Ishikawa (cell line): Measurements from ENCODE around the gene LAMC1.

Experiments used
- CEBPB ChIP-seq: IDR thresholded peaks from 2 replicates; pipeline ENCODE4 v1.6.1; 2012
- CREB1 ChIP-seq: IDR thresholded peaks from 2 replicates; pipeline ENCODE4 v1.6.1; 2012; ENCODE audit warnings: low read depth
- EGR1 ChIP-seq: IDR thresholded peaks from 2 replicates; pipeline ENCODE4 v1.6.1; 2012
- EP300 ChIP-seq: IDR thresholded peaks from 2 replicates; pipeline ENCODE4 v1.6.1; 2012; ENCODE audit warnings: borderline replicate concordance
- FOXM1 ChIP-seq: IDR thresholded peaks from 2 replicates; pipeline ENCODE4 v1.6.1; 2012; ENCODE audit warnings: low read depth, borderline replicate concordance
- NFIC ChIP-seq: IDR thresholded peaks from 2 replicates; pipeline ENCODE4 v1.6.1; 2012
- RAD21 ChIP-seq: IDR thresholded peaks from 2 replicates; pipeline ENCODE4 v1.6.1; 2012; ENCODE audit warnings: low read depth
- TAF1 ChIP-seq: IDR thresholded peaks from 2 replicates; pipeline ENCODE4 v1.6.1; 2012; ENCODE audit warnings: low read depth, mild to moderate bottlenecking
- TCF12 ChIP-seq: IDR thresholded peaks from 2 replicates; pipeline ENCODE4 v1.6.1; 2012; ENCODE audit warnings: low read depth
- TEAD4 ChIP-seq: IDR thresholded peaks from 2 replicates; pipeline ENCODE4 v1.6.1; 2012
- YY1 ChIP-seq: IDR thresholded peaks from 2 replicates; pipeline ENCODE4 v1.6.1; 2012; ENCODE audit warnings: low read depth
- ZBTB7A ChIP-seq: IDR thresholded peaks from 2 replicates; pipeline ENCODE4 v1.6.1; 2012; ENCODE audit warnings: low read depth
- TF ChIP-seq, protein P1 (sequence below): IDR thresholded peaks from 2 replicates; pipeline ENCODE4 v1.6.1; 2012; ENCODE audit warnings: low read depth, mild to moderate bottlenecking
- TF ChIP-seq, protein P2 (sequence below): IDR thresholded peaks from 2 replicates; pipeline ENCODE4 v1.6.1; 2012
- TF ChIP-seq, protein P3 (sequence below): IDR thresholded peaks from 2 replicates; pipeline ENCODE4 v1.6.1; 2012

The LAMC1 gene

DNA sequence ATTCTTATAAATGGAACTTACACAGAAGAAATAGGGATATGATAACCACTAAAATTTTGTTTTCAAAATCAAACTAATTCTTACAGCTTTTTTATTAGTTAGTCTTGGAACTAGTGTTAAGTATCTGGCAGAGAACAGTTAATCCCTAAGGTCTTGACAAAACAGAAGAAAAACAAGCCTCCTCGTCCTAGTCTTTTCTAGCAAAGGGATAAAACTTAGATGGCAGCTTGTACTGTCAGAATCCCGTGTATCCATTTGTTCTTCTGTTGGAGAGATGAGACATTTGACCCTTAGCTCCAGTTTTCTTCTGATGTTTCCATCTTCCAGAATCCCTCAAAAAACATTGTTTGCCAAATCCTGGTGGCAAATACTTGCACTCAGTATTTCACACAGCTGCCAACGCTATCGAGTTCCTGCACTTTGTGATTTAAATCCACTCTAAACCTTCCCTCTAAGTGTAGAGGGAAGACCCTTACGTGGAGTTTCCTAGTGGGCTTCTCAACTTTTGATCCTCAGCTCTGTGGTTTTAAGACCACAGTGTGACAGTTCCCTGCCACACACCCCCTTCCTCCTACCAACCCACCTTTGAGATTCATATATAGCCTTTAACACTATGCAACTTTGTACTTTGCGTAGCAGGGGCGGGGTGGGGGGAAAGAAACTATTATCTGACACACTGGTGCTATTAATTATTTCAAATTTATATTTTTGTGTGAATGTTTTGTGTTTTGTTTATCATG is 120.5 kb downstream of the LAMC1 start:
- TF ChIP-seq, protein P1, sequence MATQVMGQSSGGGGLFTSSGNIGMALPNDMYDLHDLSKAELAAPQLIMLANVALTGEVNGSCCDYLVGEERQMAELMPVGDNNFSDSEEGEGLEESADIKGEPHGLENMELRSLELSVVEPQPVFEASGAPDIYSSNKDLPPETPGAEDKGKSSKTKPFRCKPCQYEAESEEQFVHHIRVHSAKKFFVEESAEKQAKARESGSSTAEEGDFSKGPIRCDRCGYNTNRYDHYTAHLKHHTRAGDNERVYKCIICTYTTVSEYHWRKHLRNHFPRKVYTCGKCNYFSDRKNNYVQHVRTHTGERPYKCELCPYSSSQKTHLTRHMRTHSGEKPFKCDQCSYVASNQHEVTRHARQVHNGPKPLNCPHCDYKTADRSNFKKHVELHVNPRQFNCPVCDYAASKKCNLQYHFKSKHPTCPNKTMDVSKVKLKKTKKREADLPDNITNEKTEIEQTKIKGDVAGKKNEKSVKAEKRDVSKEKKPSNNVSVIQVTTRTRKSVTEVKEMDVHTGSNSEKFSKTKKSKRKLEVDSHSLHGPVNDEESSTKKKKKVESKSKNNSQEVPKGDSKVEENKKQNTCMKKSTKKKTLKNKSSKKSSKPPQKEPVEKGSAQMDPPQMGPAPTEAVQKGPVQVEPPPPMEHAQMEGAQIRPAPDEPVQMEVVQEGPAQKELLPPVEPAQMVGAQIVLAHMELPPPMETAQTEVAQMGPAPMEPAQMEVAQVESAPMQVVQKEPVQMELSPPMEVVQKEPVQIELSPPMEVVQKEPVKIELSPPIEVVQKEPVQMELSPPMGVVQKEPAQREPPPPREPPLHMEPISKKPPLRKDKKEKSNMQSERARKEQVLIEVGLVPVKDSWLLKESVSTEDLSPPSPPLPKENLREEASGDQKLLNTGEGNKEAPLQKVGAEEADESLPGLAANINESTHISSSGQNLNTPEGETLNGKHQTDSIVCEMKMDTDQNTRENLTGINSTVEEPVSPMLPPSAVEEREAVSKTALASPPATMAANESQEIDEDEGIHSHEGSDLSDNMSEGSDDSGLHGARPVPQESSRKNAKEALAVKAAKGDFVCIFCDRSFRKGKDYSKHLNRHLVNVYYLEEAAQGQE: no peak
- TF ChIP-seq RAD21 (no peak), TAF1 (no peak), TCF12 (no peak), CREB1 (no peak), YY1 (no peak), TEAD4 (no peak), CEBPB (no peak), EP300 (no peak), ZBTB7A (no peak), EGR1 (no peak), FOXM1 (no peak), NFIC (no peak)
- TF ChIP-seq, protein P2, sequence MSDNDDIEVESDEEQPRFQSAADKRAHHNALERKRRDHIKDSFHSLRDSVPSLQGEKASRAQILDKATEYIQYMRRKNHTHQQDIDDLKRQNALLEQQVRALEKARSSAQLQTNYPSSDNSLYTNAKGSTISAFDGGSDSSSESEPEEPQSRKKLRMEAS: no peak
- TF ChIP-seq, protein P3, sequence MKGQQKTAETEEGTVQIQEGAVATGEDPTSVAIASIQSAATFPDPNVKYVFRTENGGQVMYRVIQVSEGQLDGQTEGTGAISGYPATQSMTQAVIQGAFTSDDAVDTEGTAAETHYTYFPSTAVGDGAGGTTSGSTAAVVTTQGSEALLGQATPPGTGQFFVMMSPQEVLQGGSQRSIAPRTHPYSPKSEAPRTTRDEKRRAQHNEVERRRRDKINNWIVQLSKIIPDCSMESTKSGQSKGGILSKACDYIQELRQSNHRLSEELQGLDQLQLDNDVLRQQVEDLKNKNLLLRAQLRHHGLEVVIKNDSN: no peak

DNA sequence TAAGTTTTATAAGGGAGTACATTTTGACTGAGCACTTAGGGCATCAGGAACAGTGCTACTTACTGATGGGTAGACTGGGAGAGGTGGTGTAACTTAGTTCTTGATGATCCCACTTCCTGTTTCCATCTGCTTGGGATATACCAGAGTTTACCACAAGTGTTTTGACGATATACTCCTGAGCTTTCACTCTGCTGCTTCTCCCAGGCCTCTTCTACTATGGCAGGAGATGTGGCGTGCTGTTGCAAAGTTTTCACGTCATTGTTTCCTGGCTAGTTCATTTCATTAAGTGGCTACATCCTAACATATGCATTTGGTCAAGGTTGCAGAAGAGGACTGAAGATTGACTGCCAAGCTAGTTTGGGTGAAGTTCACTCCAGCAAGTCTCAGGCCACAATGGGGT is 121.5 kb downstream of the LAMC1 start:
- TF ChIP-seq EP300 (no peak), TCF12 (no peak), RAD21 (no peak), CREB1 (no peak), YY1 (no peak), EGR1 (no peak), CEBPB (no peak), TAF1 (no peak), NFIC (no peak), TEAD4 (no peak), ZBTB7A (no peak), FOXM1 (no peak)
- TF ChIP-seq, protein P1: no peak
- TF ChIP-seq, protein P2: no peak
- TF ChIP-seq, protein P3: no peak

DNA sequence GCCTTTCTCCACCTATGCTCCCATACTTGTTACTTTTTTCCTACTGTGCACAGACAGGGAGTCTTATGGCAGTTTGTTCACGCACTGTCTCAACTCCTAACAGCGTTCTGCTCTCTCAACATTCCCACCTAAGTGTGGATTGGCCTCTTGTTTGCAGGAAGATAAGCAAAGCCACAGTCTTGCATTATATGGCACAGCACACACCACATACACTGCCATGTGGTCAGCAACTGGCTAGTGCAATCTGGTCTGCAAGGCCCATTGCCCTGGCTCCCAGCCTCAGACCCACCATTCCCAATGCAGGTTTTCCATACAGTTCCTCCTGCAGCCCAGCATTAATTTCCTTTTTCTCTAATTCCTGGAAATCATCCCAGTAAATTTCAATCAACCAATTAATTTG is 124.5 kb downstream of the LAMC1 start:
- TF ChIP-seq NFIC (no peak), EP300 (no peak), EGR1 (no peak), ZBTB7A (no peak), YY1 (no peak), TAF1 (no peak), TEAD4 (no peak), TCF12 (no peak), RAD21 (no peak), CEBPB (no peak), CREB1 (no peak), FOXM1 (no peak)
- TF ChIP-seq, protein P3: no peak
- TF ChIP-seq, protein P1: no peak
- TF ChIP-seq, protein P2: no peak
